ENCODE measurements around the gene EFCAB5.
A peak's percentile ranks its signal among the peaks of the same experiment; 100 is the strongest.

EFCAB5 gene

GRCh38 chr17:30124273-30124796 is 182.9 kb downstream of the EFCAB5 start:
- Histone ChIP-seq H3K4me3 (replicated peaks; ENCODE audit: insufficient read depth, low read length) (no peak overlapping the region), H3K27me3 (ENCODE audit: insufficient read depth, poor library complexity, severe bottlenecking) (no peaks in the 10 kb centered on the region), H3K27ac (replicated peaks) (no peak overlapping the region)
- DNase-seq (ENCODE audit: low read depth in 1 of 2, low spot score in 1 of 2), result no peak
- TF ChIP-seq POLR2AphosphoS5 (IDR thresholded peaks at IDR 0.05; ENCODE audit: low read depth) (no peak), SPI1 (IDR thresholded peaks at IDR 0.05; ENCODE audit: borderline replicate concordance, low read depth) (peak; percentile 56; the same call in 1 of the 2 replicates)

DNA sequence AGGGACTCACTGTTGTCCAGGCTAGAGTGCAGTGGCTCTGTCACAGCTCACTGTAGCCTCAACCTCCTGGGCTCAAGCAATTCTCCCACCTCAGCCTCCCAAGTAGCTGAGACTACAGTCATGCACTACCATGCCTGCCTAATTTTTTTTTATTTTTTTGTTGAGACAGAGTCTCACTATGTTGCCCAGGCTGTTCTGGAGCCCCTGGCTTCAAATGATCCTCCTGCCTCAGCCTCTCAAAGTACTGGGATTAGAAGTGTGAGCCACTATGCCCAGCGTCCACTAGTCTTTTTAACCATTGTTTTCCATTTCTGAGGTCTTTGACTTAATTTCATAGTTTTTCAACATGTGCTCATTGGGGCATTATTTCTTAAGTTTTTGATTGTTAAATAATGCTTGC is 188.7 kb downstream of the EFCAB5 start:
- Histone ChIP-seq H3K4me3 (replicated peaks; ENCODE audit: insufficient read depth, low read length) (no peak overlapping the region), H3K27me3 (ENCODE audit: insufficient read depth, poor library complexity, severe bottlenecking) (no peaks in the 10 kb centered on the region), H3K27ac (replicated peaks) (no peak overlapping the region)
- no peak for TF ChIP-seq GABPA (IDR thresholded peaks at IDR 0.05; ENCODE audit: low read depth)
- TF ChIP-seq POLR2AphosphoS5 (IDR thresholded peaks at IDR 0.05; ENCODE audit: low read depth), result no peak
- TF ChIP-seq, protein P1, sequence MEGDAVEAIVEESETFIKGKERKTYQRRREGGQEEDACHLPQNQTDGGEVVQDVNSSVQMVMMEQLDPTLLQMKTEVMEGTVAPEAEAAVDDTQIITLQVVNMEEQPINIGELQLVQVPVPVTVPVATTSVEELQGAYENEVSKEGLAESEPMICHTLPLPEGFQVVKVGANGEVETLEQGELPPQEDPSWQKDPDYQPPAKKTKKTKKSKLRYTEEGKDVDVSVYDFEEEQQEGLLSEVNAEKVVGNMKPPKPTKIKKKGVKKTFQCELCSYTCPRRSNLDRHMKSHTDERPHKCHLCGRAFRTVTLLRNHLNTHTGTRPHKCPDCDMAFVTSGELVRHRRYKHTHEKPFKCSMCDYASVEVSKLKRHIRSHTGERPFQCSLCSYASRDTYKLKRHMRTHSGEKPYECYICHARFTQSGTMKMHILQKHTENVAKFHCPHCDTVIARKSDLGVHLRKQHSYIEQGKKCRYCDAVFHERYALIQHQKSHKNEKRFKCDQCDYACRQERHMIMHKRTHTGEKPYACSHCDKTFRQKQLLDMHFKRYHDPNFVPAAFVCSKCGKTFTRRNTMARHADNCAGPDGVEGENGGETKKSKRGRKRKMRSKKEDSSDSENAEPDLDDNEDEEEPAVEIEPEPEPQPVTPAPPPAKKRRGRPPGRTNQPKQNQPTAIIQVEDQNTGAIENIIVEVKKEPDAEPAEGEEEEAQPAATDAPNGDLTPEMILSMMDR (IDR thresholded peaks at IDR 0.05; ENCODE audit: insufficient read depth, low read length), result no peak
- no peak for TF ChIP-seq REST (IDR thresholded peaks at IDR 0.05; ENCODE audit: insufficient replicate concordance, low read depth)
- no peak for TF ChIP-seq SPI1 (IDR thresholded peaks at IDR 0.05; ENCODE audit: borderline replicate concordance, low read depth)
- no peak for DNase-seq (ENCODE audit: low read depth in 1 of 2, low spot score in 1 of 2)

DNA sequence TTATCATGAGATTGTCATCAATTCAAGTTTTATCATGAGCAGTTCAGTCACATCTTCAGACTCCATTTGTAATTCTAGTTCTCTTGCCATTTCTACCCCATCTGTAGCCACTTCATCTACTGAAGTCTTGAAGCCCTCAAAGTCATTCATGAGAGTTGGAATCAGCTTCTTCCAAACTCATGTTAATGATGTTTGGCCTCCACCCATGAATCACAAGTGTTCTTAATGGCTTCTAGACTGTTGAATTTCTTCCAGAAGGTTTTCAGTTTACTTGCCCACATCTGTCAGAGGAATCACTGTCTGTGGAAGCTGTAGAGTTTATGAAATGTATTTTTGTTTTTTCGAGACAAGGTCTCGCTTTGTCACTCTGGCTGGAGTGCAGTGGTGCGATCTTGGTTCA is 191.2 kb downstream of the EFCAB5 start:
- DNase-seq (ENCODE audit: low read depth in 1 of 2, low spot score in 1 of 2), result no peak
- Histone ChIP-seq H3K27ac (replicated peaks) (no peak overlapping the region), H3K27me3 (ENCODE audit: insufficient read depth, poor library complexity, severe bottlenecking) (no peaks in the 10 kb centered on the region), H3K4me3 (replicated peaks; ENCODE audit: insufficient read depth, low read length) (no peak overlapping the region)
- TF ChIP-seq GABPA (IDR thresholded peaks at IDR 0.05; ENCODE audit: low read depth), result no peak
- TF ChIP-seq POLR2AphosphoS5 (IDR thresholded peaks at IDR 0.05; ENCODE audit: low read depth), result no peak
- no peak for TF ChIP-seq SPI1 (IDR thresholded peaks at IDR 0.05; ENCODE audit: borderline replicate concordance, low read depth)
- TF ChIP-seq, protein P1 (IDR thresholded peaks at IDR 0.05; ENCODE audit: insufficient read depth, low read length), result no peak
- TF ChIP-seq REST (IDR thresholded peaks at IDR 0.05; ENCODE audit: insufficient replicate concordance, low read depth), result no peak

- no peak for DNase-seq (ENCODE audit: low read depth in 1 of 2, low spot score in 1 of 2)
- no peak for TF ChIP-seq GABPA (IDR thresholded peaks at IDR 0.05; ENCODE audit: low read depth)
- Histone ChIP-seq H3K4me3 (replicated peaks; ENCODE audit: insufficient read depth, low read length) (no peak overlapping the region), H3K27ac (replicated peaks) (no peak overlapping the region), H3K27me3 (ENCODE audit: insufficient read depth, poor library complexity, severe bottlenecking) (no peaks in the 10 kb centered on the region)
Observed at GRCh38 chr17:30133197-30133596, 191.8 kb downstream of the EFCAB5 start.

DNA sequence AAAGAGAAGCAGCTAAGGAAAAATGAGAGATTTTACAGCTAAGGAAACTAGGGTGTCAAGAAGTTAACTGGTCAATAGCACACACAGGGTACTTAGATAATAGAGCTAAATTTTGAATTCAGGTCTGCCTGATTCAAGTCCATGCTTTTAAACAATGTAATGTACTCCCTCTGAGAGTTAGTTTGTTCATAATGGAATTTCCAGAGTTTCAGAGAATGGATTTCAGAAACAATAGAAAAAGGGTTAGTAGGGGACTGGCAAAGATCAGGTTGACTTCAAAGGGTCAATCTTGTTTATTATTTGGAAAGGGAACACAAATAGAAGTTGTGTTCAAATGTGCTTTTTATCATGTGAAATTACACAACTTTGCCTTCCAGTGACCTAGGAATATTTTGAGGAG is 193.1 kb downstream of the EFCAB5 start:
- DNase-seq (ENCODE audit: low read depth in 1 of 2, low spot score in 1 of 2), result no peak
- H3K27ac ChIP-seq (replicated peaks), result no peak overlapping the region
- H3K27me3 ChIP-seq (ENCODE audit: insufficient read depth, poor library complexity, severe bottlenecking), result no peaks in the 10 kb centered on the region
- no peak overlapping the region for H3K4me3 ChIP-seq (replicated peaks; ENCODE audit: insufficient read depth, low read length)
- TF ChIP-seq, protein P1 (IDR thresholded peaks at IDR 0.05; ENCODE audit: insufficient read depth, low read length), result no peak
- TF ChIP-seq GABPA (IDR thresholded peaks at IDR 0.05; ENCODE audit: low read depth) (no peak), POLR2AphosphoS5 (IDR thresholded peaks at IDR 0.05; ENCODE audit: low read depth) (no peak), REST (IDR thresholded peaks at IDR 0.05; ENCODE audit: insufficient replicate concordance, low read depth) (no peak), SPI1 (IDR thresholded peaks at IDR 0.05; ENCODE audit: borderline replicate concordance, low read depth) (no peak)

Data from HL-60 (cell line).